COLO668 (cell line): ENCODE data around the gene MAP3K12.
"Not testable (repeated sequence)": the region's sequence is repeated elsewhere in the genome, so short reads cannot be mapped to it uniquely, and the experiment has no call there.

Experiments used
- DNase-seq: peaks from one replicate; lab custom pipeline; 2025; ENCODE audit not compliant: unreplicated experiment; lab: John Stamatoyannopoulos, UW

MAP3K12 gene

GRCh38 chr12:53443955-53444354, 55.3 kb downstream of the MAP3K12 start:
- no peak for DNase-seq

GRCh38 chr12:53441040-53441833, 58.0 kb downstream of the MAP3K12 start, which contains the start of gene PRR13:
Gene PRR13, plus strand, starts transcription at chr12:53441734. Its CDS starts 981 bp downstream, at chr12:53442715.
- peak; percentile 94 for DNase-seq

- not testable (repeated sequence) for DNase-seq
These were observed 59.7 kb downstream of the MAP3K12 start for GRCh38 chr12:53439582-53439981.

DNA sequence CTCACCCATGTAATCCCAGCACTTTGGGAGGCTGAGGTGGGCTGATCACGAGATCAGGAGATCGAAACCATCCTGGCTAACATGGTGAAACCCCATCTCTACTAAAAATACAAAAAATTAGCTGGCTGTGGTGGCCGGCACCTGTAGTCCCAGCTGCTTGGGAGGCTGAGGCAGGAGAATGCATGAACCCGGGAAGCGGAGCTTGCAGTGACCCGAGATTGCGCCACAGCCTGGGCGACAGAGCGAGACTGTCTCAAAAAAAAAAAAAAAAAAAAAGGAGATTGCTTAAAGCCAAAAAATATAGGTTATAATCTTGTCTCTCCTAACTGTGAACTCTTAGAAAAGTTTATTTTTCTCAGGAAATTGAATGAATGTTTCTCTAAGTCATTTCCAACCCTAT, 63.9 kb downstream of the MAP3K12 start:
- not testable (repeated sequence) for DNase-seq

- DNase-seq = no peak
These were observed 68.1 kb downstream of the MAP3K12 start for GRCh38 chr12:53431187-53431586.

DNA sequence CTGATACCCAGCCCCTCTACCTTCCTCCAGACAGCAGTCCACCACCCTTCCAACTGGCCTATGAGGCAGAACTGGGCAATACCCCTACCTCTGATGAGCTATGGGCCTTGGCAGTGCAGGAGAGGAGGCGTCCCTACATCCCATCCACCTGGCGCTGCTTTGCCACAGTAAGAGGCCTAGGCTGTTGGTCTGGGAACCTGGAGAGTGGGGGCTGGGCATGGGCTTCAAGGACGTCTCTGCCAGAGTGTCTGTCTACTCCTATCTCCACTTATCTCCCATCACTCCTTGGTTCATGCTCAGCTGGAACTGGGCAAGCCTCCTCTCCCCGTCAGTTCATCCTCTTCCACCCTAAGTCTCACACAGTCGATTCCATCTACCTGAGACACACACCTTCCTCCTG, 69.1 kb downstream of the MAP3K12 start:
- no peak for DNase-seq
